Measurements from ENCODE around the gene ST6GALNAC3. TPM values are rescaled to one million over a fixed set of nuclear protein-coding genes. Genes with fewer than 3 reads are reported as not detected.

The ST6GALNAC3 gene
- total and polyA plus RNA-seq, 11 donors = 2.5 to 7.7 (median 4.4) TPM

GRCh38 chr1:76198452-76198851 lies 123.9 kb downstream of the ST6GALNAC3 start:
- no peaks in the 10 kb centered on the region for H3K4me1 ChIP-seq
- intact Hi-C loops (cut with DNase I) = no loop called here
- no peaks in the 10 kb centered on the region for H3K36me3 ChIP-seq
- no peaks in the 10 kb centered on the region for H3K9me3 ChIP-seq
- H3K27ac ChIP-seq = no peak overlapping the region
- TF ChIP-seq POLR2A (IDR thresholded peaks at IDR 0.05) (no peak), CTCF (IDR thresholded peaks at IDR 0.05) (no peak)
- WGBS, 4 donors = 92 to 94% (median 93%) methylated on average over 2 of the region's 2 CpGs
- ATAC-seq = no peak
- H3K4me3 ChIP-seq = no peak overlapping the region
- DNase-seq = no peak
- no peaks in the 10 kb centered on the region for H3K27me3 ChIP-seq

DNA sequence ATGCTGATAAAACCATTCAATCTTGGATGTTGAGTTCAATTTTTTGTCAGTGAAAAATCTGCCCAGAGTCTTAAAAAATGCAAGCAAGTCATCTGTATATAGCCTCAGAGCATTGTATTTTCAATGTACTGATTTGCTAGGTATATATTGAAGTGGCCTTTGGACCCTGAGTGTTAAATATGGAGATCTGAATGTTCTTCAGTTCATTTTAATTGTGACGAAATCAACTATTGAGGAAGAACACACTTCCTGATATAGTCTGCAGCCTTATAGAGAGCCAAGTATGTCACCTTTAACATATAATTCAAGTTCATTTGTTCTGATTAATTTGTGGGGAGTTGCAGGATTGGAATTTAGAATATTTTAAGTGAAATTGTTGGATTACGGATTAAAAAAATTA lies 128.1 kb downstream of the ST6GALNAC3 start:
- Histone ChIP-seq H3K9me3 (peaks cover 0 to 10% (median 0%) of the 10 kb centered on the region in 12 donors), H3K4me3 (no peak overlapping the region), H3K4me1 (no peaks in the 10 kb centered on the region), H3K27me3 (no peaks in the 10 kb centered on the region), H3K36me3 (no peaks in the 10 kb centered on the region), H3K27ac (no peak overlapping the region)
- 84 to 89% (median 86%) methylated on average over 2 of the region's 2 CpGs for WGBS, 4 donors
- ATAC-seq = no peak
- no peak for DNase-seq
- intact Hi-C loops (cut with DNase I) = no loop called here
- TF ChIP-seq CTCF (IDR thresholded peaks at IDR 0.05) (no peak), POLR2A (IDR thresholded peaks at IDR 0.05) (no peak)

GRCh38 chr1:76203127-76203526 lies 128.6 kb downstream of the ST6GALNAC3 start:
- Histone ChIP-seq H3K27ac (no peak overlapping the region), H3K4me1 (no peaks in the 10 kb centered on the region), H3K27me3 (no peaks in the 10 kb centered on the region), H3K9me3 (peaks cover 0 to 10% (median 0%) of the 10 kb centered on the region in 12 donors), H3K36me3 (no peaks in the 10 kb centered on the region), H3K4me3 (no peak overlapping the region)
- ATAC-seq (no peak), DNase-seq (no peak)
- WGBS, 4 donors = 94 to 98% (median 97%) methylated on average over 3 of the region's 3 CpGs
- TF ChIP-seq CTCF (IDR thresholded peaks at IDR 0.05) = no peak
- TF ChIP-seq POLR2A (IDR thresholded peaks at IDR 0.05) = no peak
- intact Hi-C loops (cut with DNase I) = no loop called here

DNA sequence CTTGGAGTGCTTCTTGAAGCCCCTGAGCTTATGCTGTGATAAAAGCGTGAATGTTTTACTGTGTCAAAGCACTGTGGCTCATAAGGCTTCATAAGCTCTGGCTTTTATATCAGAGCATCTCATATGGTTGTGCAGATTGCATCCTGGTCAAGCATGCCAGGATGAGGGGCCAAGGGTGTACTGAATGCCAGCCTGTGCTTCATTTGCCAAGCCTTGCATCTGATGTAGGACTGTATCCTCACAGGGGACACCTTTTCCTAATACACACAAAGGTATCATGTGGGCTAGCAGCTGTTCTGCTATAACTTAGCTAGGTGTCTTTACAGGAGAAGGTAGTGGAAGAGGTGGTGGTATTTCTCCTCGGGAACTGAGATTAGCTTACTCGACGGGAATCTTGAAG lies 134.7 kb downstream of the ST6GALNAC3 start:
- Histone ChIP-seq H3K4me3 (no peak overlapping the region), H3K27me3 (no peaks in the 10 kb centered on the region), H3K9me3 (peaks cover 0 to 4% (median 0%) of the 10 kb centered on the region in 12 donors), H3K27ac (no peak overlapping the region), H3K36me3 (no peaks in the 10 kb centered on the region), H3K4me1 (peaks cover 0 to 5% (median 0%) of the 10 kb centered on the region in 12 donors)
- ATAC-seq = no peak
- WGBS, 4 donors = 91 to 94% (median 93%) methylated on average over 4 of the region's 4 CpGs
- intact Hi-C loops (cut with DNase I) = no loop called here
- DNase-seq = no peak
- no peak for TF ChIP-seq POLR2A (IDR thresholded peaks at IDR 0.05)
- no peak for TF ChIP-seq CTCF (IDR thresholded peaks at IDR 0.05)

Data from heart left ventricle (tissue), 16 donors.